GM12874 (cell line): Measurements from ENCODE around the gene TENT5C.

ENCODE experiments used
- TF ChIP-seq, protein P1 (sequence below): IDR thresholded peaks from 2 replicates; pipeline ENCODE4 v1.5.1; 2011; ENCODE audit warnings: low read depth, mild to moderate bottlenecking, control low read depth, low read length, moderate library complexity; ENCODE audit not compliant: insufficient read depth

TENT5C gene

DNA sequence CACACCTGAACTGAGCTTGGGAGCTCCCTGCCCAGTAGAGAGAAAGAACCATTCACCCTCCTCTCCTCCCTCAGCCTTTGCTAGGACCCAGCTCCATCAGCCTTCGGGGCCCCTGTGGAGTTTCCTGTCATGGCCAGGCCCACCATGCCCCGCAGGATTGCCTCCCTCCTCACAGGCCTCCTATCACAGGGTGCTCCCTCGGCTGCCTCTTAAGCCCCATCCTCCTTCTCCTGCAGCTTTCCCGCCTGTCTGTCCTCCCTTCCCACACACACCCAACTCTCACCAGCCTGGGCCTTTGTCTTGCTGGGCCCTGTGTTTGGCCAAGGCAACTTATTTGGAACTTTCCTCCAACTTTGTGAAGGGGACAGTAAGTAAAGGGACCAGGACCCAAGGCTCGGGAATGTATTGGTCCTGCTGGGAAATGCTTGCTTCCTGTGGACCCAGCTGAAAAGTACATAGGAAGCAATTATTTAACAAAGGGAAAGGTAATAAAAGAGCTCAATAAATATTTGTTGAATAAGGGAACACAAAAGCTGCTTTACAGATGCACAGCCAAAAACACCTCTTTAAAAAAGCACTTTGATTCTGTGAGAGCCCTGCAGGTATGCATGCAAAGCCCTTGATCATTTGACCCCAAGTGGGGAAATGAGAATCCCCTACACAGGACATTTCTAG lies 31.6 kb upstream of the TENT5C start:
- TF ChIP-seq, protein P1, sequence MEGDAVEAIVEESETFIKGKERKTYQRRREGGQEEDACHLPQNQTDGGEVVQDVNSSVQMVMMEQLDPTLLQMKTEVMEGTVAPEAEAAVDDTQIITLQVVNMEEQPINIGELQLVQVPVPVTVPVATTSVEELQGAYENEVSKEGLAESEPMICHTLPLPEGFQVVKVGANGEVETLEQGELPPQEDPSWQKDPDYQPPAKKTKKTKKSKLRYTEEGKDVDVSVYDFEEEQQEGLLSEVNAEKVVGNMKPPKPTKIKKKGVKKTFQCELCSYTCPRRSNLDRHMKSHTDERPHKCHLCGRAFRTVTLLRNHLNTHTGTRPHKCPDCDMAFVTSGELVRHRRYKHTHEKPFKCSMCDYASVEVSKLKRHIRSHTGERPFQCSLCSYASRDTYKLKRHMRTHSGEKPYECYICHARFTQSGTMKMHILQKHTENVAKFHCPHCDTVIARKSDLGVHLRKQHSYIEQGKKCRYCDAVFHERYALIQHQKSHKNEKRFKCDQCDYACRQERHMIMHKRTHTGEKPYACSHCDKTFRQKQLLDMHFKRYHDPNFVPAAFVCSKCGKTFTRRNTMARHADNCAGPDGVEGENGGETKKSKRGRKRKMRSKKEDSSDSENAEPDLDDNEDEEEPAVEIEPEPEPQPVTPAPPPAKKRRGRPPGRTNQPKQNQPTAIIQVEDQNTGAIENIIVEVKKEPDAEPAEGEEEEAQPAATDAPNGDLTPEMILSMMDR: no peak

DNA sequence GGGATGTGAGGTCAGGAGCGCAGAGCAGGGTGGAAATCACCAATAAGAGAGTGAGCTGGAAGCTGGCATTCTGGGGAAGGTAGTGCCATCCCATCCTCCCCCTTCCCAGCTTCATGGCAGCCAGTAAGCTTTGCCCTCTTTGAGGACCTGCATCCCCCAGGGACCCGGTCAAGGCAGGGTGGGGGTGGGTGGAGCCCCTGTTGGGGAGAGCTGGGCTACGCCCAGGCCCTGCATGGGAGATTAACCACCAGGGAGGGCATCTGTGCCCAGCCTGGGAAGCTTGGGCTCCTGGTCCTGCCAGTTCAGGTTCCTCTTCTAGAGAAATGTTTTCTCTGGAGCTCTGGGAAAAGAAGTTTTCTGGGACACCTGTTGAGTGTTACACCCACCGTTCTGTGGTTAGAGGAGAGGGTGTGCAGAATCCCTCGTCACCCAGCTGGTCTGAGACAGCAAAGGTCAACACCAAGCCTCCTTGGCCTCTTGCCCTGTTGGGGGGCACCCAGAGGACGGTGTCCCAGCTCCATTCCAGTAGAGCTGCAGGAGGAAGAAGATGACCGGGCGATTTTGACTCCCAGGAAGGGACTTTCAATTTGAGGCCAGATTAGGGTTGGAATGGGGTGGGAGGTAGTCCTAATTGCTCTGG lies 30.1 kb upstream of the TENT5C start:
- TF ChIP-seq, protein P1: no peak

- TF ChIP-seq, protein P1: no peak
These were observed 29.6 kb upstream of the TENT5C start for GRCh38 chr1:117576236-117576635.

DNA sequence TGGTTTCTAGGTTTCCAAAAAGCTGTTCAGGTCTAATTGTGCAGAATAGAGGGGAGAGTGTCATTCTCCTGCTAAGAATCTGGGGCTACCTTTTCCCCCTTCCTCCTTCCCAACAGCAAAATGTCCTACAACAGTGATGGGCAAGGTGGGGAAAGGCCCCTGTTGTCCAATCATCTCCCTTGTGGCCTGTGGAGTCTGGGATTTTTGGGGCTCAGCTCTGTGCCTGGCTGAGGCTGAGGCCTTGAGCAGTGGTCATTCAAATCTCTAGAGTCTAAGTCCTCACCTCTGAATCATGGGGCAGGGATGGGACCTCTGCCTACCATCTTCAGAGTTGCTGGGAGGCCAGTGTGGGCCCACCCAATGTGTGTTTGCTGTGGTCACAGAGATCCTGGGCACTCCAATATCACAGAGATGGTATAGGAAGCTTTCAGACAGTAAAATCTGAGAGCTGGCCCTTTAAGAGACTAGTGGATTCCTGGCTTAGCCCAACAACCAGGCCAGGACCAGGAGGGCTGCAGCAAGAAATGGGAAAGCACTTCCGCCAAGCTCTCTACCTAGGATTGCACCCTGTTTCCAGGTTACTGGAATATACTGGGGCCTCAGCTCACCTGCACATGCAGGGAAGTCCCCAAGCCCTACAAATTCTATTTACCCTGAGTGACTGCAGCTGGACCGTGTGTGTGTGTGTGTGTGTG lies 28.5 kb upstream of the TENT5C start:
- TF ChIP-seq, protein P1: no peak

DNA sequence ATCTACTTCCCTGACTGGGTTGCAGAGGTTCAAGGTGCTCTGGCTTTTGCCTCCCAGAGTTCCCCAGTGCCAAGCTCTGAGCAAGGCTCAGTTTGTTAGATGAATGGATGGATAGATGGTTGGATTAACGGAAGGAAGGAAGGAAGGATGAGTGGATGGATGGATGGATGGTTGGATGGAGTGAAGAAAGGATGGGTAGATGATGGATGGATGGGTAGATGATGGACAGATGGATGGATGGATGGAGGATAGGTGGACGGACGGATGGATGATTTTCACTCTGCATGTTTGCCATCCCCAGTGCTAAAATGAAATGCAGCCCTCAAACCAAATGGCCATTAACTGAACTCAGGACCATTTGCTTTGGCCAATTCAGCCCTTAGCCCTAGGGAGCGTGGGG lies 27.4 kb upstream of the TENT5C start:
- TF ChIP-seq, protein P1: no peak

GRCh38 chr1:117579221-117579906 lies 26.5 kb upstream of the TENT5C start:
- TF ChIP-seq, protein P1: no peak

DNA sequence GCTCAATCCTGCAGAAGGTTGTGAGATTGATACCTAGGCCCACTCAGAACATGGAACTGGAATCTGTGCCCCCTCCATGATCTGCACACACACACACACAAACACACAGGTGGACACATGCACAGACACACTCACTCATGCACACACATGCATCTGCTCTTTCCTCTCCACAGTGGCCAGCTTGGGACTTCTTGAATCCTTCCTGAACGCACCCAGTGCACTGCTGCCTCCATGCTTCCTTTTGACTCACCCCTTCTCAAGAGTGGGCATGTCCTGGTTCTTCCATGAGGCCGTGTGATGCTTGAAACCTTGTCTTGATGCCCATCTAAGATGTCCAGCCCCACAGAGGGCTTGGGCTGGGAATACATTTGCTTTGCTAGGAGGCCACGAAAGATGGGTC lies 25.4 kb upstream of the TENT5C start:
- TF ChIP-seq, protein P1: no peak
